SK-N-SH treated with all-trans-retinoic acid at 6 μM for 48 hours (cell line): Measurements from ENCODE around the gene SERF1A.
"Not testable (repeated sequence)": the region's sequence is repeated elsewhere in the genome, so short reads cannot be mapped to it uniquely, and the experiment has no call there.

Source experiments
- ARNTL ChIP-seq: fragments of 450-650 bp; formaldehyde crosslinking; IDR thresholded peaks from 2 replicates; pipeline ENCODE4 v1.5.0; 2020; ENCODE audit warnings: low read depth, mild to moderate bottlenecking, moderate library complexity, borderline replicate concordance
- BACH2 ChIP-seq: fragments of 250-450 bp; sonication (Bioruptor Pico); IDR thresholded peaks from 2 replicates; pipeline ENCODE4 v1.9.0; 2021; ENCODE audit warnings: mild to moderate bottlenecking, borderline replicate concordance
- CREB5 ChIP-seq: fragments of 250-450 bp; sonication (Bioruptor Pico); IDR thresholded peaks from 2 replicates; pipeline ENCODE4 v1.5.1; 2020; ENCODE audit warnings: low read depth, mild to moderate bottlenecking, moderate library complexity
- CSDC2 ChIP-seq: fragments of 250-450 bp; sonication (Bioruptor Pico); IDR thresholded peaks from 2 replicates; pipeline ENCODE4 v1.5.0; 2020; ENCODE audit warnings: mild to moderate bottlenecking, moderate library complexity
- ESRRG ChIP-seq: fragments of 250-450 bp; sonication (Bioruptor Pico); IDR thresholded peaks from 2 replicates; pipeline ENCODE4 v1.6.1; 2021; ENCODE audit warnings: mild to moderate bottlenecking
- PATZ1 ChIP-seq: fragments of 250-450 bp; sonication (Bioruptor Pico); IDR thresholded peaks from 2 replicates; pipeline ENCODE4 v1.8.0; 2020; ENCODE audit warnings: mild to moderate bottlenecking, moderate library complexity, borderline replicate concordance
- POU6F1 ChIP-seq: fragments of 250-450 bp; sonication (Bioruptor Pico); IDR thresholded peaks from 2 replicates; pipeline ENCODE4 v1.8.0; 2021; ENCODE audit warnings: low read depth, mild to moderate bottlenecking, moderate library complexity, borderline replicate concordance
- ZNF8 ChIP-seq: fragments of 450-650 bp; formaldehyde crosslinking; IDR thresholded peaks from 2 replicates; pipeline ENCODE4 v1.5.0; 2020; ENCODE audit warnings: mild to moderate bottlenecking, moderate library complexity

- not testable (repeated sequence) for TF ChIP-seq CSDC2 (CRISPR knock-in tag); CREB5 (CRISPR knock-in tag); POU6F1 (CRISPR knock-in tag); ESRRG (CRISPR knock-in tag); ARNTL; BACH2 (CRISPR knock-in tag); ZNF8 (CRISPR knock-in tag); PATZ1
Observed at GRCh38 chr5:70900533-70901271, at the start of gene SERF1A.
